Stimulated activated CD4-positive, alpha-beta T cell treated with anti-CD3 and anti-CD28 coated beads, TNF-alpha, amount 100 ng/mL, for 24 hours (primary cell): ENCODE measurements around the gene ZNF687.
"Not testable (repeated sequence)": the region's sequence is repeated elsewhere in the genome, so short reads cannot be mapped to it uniquely, and the experiment has no call there.

Experiments used
- DNase-seq, 3 experiments: peaks; one replicate each; pipeline ENCODE4 v3.0.0-alpha.2; 2020; ENCODE audit warnings: low read depth in 3 of 3

Gene ZNF687, protein sequence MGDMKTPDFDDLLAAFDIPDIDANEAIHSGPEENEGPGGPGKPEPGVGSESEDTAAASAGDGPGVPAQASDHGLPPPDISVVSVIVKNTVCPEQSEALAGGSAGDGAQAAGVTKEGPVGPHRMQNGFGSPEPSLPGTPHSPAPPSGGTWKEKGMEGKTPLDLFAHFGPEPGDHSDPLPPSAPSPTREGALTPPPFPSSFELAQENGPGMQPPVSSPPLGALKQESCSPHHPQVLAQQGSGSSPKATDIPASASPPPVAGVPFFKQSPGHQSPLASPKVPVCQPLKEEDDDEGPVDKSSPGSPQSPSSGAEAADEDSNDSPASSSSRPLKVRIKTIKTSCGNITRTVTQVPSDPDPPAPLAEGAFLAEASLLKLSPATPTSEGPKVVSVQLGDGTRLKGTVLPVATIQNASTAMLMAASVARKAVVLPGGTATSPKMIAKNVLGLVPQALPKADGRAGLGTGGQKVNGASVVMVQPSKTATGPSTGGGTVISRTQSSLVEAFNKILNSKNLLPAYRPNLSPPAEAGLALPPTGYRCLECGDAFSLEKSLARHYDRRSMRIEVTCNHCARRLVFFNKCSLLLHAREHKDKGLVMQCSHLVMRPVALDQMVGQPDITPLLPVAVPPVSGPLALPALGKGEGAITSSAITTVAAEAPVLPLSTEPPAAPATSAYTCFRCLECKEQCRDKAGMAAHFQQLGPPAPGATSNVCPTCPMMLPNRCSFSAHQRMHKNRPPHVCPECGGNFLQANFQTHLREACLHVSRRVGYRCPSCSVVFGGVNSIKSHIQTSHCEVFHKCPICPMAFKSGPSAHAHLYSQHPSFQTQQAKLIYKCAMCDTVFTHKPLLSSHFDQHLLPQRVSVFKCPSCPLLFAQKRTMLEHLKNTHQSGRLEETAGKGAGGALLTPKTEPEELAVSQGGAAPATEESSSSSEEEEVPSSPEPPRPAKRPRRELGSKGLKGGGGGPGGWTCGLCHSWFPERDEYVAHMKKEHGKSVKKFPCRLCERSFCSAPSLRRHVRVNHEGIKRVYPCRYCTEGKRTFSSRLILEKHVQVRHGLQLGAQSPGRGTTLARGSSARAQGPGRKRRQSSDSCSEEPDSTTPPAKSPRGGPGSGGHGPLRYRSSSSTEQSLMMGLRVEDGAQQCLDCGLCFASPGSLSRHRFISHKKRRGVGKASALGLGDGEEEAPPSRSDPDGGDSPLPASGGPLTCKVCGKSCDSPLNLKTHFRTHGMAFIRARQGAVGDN

DNA sequence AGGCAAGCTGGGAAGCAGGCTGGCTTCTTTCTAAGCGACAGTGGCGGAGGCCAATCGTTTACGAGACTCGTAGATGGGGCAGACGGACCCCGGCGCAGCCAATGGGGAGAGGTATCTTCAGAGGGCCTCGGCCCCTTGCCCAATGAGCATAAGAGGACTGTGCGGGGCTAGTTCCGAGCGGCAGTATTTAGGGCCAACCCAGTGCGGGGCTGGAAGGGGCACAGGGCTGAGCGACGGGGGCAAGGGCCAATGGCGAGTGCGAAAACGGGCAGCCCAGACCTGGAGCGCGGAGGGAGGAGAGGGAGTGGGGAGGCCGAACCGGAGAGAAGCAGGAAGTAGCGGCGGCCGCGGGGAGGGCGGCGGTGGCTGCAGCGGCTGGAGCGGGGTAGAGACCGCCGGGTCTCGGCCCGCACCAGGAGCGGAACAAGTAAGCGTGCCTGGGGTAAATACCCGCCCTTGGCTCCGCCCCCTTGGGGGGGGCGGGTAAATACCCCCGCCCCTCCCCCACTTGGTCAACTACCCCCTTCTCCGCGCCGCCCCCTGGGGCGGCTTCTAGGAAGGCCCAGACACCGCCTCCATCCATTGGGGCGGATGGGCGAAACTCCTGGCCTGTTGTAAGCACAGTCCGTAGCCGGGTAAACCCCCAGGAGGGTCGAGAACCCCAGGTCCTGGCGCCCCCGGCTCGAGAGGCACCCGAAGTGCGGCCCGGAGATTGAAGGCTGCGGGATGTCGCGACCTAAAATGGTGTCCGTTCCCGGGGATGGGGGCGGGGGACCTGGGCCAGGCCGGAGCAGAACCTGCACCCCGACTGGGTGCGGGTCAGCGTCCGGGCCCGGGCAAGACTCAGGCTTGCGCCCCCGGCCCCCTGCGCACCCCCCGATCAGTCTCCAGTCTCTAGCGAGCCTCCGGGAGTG lies at the start of gene ZNF687:
ZNF687 (plus strand) TSS at position 331 of the 914 bp plus-strand sequence. CDS start 3,993 bp downstream, outside the sequence.
- peak; percentile 95 to 98 (median 96) for DNase-seq

DNA sequence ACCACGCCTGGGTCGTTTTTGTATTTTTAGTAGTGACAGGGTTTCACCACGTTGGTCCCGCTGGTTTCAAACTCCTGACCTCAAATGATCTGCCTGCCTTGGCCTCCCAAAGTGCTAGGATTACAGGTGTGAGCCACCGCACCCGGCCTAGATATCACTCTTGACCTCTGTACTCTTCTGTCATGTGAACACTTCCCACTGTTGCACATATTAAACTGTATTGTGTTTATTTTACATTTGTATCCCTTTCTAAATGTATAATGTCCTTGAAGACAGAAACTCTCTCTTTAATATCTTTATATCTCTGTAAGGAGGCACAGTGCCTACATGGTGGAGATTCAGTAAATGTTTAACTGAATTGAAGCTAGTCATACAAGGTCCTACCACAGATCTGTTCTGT lies 46.9 kb upstream of the ZNF687 start:
- DNase-seq = no peak

DNA sequence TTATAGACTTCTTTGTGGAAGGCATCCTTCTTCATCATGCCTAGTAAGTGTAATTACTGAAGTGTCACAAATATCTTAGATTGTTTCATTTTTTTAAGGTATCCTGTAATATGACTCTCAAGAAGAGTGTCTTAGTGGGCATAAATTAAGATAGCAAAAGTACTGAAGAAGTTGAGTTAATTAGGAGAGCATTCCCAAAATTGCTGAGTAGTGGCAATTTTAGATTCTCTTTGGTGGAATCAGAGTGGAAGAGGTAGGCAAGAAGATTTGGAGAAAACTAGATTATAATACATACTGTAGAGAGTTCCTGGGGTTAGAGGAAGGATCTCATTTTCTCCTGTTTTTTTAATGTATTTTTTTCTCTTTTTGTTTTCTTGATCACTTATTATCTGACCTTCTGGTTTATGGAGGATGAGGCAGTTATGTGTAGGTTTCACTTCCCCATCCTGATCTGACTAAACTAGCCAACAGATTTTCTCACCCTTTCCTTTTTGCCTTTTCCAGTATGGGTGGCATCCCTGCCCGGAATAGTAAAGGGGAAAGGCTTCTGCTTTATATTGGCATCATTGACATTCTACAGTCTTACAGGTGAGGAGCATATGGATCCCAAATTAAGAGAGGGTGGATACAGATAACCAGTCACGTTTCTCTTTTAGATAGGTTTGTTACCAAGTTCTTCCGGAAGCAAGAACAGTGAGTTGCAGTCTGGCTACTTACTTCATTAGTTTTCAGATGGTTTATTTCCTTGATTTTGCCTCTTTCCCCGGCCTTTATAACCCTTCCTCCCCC lies 44.2 kb upstream of the ZNF687 start:
- DNase-seq = no peak

DNA sequence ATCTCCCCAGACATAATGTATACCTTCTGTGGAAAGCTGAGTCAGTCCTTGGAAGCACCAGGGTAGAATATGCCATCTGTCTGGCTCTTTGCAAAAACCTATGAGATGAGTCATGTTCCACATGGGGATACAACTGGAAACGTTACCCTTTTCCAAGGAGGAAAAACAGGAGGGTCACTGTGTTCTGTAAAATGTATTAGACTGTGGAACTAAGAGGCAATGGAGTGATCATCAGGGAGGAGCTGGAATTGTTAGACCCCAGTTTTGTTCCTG lies 43.7 kb upstream of the ZNF687 start:
- no peak for DNase-seq

DNA sequence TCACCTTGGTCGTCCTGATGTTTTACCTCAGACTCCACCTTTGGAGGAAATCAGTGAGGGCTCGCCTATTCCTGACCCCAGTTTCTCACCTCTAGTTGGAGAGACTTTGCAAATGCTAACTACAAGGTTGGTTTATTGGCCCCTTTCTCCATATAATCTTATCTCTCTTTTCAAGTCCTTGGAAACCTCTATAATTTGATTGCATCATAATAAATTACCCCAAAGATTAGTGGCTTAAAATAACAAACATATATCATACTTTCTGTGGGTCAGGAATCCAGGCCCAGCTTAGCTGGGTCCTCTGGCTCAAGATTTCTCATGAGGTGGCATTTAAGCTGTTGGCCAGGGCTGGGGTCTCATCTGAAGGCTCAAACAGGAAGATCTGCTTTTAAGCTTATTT lies 39.7 kb upstream of the ZNF687 start:
- no peak for DNase-seq

DNA sequence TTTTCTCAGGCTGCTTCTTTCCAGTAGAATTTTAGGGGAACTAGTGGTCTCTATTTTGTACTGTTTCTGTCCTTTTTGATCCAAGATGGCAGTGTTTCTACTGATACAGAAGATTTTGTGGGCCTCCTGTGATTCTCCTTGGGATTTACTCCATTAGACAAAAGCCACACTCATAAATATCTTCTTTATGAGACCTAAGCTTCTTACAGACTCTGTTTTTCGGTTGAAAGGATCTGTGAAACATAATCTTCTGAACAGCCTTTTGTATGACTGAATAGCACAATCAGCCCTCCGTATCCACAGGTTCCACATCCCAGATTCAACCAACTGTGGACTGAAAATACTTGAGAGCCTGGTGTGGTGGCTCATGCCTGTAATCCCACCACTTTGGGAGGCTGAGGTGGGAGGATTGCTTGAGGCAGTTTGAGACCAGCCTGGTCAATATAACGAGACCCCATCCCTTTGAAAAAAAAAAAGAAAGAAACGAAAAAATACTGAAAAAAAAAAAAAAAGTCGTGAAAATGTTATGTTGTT lies 38.3 kb upstream of the ZNF687 start:
- no peak for DNase-seq

DNA sequence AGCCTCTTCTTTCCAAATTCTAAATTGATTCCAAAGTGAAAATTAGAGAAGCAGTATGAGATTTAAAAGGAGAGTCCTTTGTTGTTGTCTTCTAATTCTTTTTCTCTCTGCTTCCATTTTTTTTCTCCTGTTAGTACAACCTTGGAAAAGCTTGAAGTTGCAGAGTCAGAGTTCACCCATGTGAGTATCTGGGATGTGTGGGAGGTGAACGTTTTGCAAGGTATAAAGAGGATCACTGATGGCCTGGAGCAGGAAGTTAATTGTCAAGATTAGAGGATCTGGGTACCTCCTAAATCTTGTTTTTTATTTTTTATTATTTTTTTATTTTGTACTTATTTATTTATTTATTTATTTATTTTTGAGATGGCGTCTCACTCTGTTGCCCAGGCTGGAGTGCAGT lies 35.3 kb upstream of the ZNF687 start:
- DNase-seq = no peak

DNA sequence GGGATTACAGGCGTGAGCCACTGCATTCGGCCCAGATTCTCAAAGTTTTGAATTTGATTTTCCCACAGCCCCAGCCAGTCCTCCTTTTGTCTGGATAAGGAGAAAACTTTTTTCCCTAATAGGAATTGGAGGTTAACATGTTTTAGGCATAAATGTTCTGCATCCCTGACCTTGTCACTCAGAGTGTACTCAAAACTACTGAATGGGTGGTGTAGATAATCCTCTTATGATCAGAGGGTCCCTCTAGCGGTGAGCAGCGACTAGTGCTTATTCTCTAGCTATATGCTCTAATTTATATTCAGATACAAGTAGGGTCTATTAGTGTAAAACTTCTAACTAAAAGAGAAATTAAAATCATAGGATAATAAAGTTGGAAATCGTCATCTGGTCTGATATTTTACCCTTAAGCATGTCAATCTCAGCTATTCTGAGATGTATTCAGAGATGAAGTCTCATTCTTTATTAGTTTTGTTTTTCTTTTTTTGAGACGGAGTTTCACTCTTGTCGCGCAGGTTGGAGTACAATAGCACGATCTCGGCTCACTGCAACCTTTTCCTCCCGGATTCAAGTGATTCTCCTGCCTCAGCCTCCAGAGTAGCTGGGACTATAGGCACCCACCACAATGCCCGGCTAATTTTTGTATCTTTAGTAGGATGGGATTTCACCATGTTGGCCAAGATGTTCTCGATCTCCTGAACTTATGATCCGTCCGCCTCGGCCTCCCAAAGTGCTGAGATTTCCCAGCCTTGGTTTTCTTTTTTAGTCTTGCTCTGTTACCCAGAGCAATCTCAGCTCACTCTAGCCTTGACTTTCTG lies 30.2 kb upstream of the ZNF687 start:
- peak; percentile 28 to 55 (median 44) for DNase-seq

DNA sequence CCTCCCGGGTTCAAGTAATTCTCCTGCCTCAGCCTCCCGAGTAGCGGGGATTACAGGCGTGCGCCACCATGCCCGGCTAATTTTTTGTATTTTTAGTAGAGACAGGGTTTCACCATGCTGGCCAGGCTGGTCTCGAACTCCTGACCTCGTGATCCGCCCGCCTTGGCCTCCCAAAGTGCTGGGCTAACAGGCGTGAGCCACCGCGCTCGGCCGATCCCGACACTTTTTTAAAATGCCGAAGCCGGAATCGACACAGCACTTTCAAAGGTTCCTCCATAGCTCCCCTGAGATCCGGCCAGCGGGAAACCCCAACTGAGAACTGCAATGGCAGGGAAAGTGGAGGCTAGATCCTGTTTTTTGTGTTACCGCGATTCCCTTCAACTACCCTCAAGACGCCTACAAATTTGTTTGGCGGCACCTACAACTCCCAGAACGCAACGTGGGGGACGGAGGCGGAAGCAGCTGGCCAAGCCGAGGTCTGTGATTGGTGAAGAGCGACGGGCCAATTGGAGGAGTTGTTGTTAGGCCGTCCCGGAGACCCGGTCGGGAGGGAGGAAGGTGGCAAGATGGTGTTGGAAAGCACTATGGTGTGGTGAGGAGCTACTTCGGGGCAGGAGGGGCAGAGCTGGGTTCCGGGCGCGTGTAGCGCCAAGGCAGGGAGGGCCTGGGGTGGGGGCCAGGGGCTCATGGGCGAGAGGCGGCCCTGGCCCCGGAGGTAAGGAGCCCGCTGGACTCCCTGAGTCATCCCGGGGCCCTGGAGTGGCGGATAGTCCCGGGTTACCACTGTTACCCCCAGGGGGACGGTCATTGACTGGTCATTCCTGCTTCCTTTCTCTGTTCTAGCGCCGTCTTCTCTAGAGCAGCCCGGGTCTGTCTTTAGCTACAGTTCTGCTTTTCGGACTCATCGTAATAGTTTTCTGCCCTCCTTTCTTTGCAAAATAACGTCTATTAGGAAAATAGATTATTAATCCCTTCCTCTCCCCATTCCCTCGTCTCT lies 27.6 kb upstream of the ZNF687 start, which contains the start of gene PSMD4:
PSMD4 (plus strand) TSS at position 518 of the 997 bp plus-strand sequence; CDS start at position 567, 49 bp downstream.
- peak; percentile 85 to 93 (median 86) for DNase-seq

DNA sequence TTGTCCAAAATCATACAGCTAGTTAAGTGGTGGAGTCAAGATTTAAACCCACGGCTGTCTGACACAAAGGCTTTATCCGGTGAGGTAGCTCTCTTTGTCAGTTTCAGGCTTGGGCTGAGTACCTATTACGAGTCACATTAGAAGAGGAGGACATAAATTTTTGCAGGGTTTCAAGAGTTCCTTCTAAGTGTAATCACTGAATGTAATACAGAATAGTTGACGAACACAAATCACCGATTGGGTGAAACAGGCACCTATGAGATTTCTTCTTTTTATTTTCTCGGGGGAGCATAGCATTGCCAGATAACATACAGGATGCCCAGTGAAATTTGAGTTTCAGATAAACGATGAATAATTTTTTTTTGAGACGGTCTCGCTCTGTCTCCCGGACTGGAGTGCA lies 26.7 kb upstream of the ZNF687 start:
- DNase-seq = no peak

DNA sequence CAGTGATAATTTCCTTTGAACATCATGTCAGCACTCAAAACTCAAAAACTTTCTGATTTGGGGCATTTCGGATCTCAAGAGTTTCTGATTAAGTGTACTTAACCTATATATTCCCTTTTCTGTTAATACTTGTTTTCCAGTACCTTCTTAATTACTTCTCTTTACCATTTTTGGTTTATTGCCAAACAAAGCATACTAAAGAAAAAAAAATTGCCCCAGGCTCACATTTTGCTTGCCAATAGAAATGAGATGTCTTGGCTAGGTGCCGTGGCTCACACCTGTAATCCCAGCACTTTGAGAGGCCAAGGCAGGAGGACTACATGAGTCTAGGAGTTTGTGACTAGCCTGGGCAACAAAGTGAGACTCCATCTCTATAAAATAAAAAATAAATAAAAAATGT lies 22.7 kb upstream of the ZNF687 start:
- no peak for DNase-seq

DNA sequence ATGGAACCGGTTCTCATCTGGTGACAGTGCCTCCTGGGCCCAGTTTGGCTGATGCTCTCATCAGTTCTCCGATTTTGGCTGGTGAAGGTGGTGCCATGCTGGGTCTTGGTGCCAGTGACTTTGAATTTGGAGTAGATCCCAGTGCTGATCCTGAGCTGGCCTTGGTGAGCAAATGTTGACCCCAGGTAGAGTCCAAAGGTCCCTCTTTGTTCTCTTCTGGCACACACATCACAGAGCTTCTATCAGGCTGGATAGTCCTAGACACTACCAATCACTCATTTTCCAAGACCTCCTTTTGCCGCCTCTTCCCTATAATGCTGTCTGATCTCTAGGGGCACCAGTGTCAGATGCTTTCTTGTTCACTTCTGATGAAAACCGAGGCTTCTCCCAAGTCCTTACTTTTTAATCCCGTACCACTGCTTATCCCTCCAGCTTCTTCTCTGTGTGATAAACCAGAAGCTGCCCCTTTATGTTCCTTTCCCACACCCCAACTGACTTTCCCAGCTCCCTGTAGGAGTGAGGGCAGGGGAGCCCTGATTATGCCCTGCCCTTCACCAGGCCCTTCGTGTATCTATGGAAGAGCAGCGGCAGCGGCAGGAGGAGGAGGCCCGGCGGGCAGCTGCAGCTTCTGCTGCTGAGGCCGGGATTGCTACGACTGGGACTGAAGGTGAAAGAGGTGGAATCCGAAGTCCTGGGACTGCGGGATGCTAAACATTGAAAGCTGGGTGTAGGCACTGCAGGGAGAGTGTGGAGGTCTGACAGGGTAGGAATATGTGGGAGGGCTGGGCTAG lies 16.5 kb upstream of the ZNF687 start:
- no peak for DNase-seq

DNA sequence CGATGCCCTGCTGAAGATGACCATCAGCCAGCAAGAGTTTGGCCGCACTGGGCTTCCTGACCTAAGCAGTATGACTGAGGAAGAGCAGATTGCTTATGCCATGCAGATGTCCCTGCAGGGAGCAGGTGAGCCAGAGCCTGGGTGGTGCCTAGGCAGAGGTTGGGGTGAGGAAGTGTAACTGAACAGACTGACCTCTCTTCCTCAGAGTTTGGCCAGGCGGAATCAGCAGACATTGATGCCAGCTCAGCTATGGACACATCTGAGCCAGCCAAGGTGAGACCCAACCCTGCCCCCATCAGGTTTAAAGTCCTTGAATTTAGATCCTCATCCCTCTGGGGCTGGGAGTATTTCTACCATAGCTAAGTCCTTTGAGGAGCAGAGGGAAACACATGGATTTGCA lies 15.8 kb upstream of the ZNF687 start:
- no peak for DNase-seq

DNA sequence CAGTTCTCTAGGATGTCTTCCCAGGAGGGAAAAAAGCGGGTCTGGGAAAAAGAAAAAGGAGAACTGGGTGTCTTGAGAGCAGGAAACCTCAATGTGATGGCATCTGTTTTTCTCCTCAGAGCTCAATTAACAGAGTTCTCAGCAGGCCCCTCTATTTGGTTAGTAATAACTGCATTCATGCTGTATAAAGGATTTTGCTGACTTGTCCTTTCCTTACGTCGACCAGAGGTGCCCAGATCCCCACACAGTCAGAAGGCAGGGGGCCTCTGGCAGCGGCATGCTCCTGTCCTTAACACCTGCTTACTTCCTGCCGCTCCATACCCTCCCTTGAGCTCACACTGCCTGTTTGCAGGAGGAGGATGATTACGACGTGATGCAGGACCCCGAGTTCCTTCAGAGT lies 15.3 kb upstream of the ZNF687 start:
- DNase-seq = no peak

DNA sequence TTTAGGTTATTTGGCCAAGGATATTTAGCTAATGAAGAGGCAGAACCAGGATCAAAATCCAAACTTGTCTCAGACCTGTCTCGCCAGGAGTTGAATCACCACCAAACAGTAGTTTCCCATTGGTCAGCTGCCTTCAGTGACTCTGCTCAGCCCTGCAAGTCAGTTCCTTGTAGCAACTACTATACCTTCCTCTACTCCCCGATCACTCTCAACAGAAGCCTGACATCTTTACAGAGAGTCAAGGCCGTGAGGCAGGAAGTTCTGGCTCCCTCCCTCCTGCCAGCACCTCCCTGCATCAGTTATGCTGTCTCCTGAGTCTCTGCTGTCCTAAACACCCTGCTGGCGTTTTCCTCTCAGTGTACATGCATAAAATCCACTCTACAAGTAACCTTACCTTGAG lies 14.3 kb upstream of the ZNF687 start:
- DNase-seq = no peak

DNA sequence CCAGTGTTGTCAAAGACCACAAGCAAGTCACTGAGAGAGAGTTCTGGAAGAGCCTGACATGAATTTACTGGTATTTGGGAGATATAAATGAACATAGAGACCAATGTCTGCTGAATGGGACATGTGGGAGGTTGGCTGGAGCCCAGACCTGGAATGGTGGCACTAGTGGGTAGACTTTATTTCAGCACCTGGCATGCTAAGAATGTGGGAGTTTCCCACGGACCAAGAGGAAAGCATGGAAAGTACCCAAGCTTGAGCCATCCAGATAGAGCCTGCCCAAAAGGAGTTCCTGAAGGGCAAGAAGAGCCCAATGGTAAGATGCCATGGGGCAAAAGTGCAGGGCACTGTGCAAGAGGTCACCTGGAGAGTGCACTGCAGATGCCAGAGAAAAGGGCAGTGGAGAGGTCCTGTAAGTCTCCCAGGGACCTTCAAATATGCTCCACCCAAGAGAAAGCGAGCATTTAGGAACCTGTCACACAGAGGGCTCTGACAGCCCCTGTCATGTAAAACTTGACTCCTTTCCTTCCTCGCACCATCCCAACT lies 8.1 kb upstream of the ZNF687 start:
- no peak for DNase-seq

DNA sequence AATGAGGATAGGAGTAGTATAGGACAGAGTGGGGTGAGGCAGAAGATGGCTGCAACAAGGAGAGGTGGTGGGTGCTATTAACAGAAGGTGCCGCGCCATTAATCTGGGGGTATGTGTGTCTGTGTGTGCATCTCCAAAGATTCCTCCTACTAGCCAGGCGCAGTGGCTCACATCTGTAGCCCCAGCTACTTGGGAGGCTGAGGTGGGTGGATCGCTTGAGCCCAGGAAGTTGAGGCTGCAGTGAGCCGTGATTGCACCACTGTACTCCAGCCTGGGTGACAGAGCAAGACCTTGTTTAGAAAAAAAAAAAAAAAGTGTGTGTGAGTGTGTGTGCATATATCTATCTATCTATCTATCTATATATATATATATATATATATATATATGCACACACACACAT lies 6.8 kb upstream of the ZNF687 start:
- not testable (repeated sequence) for DNase-seq
